Colonic mucosa (tissue), 4 donors: ENCODE data around the gene RPS6KA3. TPM values are rescaled to one million over a fixed set of nuclear protein-coding genes. Genes with fewer than 3 reads are reported as not detected.
"Not testable (repeated sequence)": the region's sequence is repeated elsewhere in the genome, so short reads cannot be mapped to it uniquely, and the experiment has no call there.

ENCODE experiments used
- DNase-seq: peaks from one replicate; pipeline ENCODE4 v3.0.0-alpha.2; 2020
- H3K27ac ChIP-seq: fragments of 200-600 bp; one replicate; pipeline ENCODE4 v1.8.0; 2021
- H3K27me3 ChIP-seq: fragments of 200-600 bp; one replicate; pipeline ENCODE4 v1.8.0; 2021
- H3K36me3 ChIP-seq: fragments of 200-600 bp; one replicate; pipeline ENCODE4 v1.8.0; 2021
- H3K4me1 ChIP-seq: fragments of 200-600 bp; one replicate; pipeline ENCODE4 v1.8.0; 2021; ENCODE audit warnings: mild to moderate bottlenecking
- H3K4me3 ChIP-seq: fragments of 200-600 bp; one replicate; pipeline ENCODE4 v1.8.0; 2021
- H3K9ac ChIP-seq, 2 donors: one replicate each; pipeline ENCODE4 v1.7.0; 2013; ENCODE audit warnings: control low read depth in 2 of 2, low read depth in 2 of 2, low read length in 2 of 2
- H3K9me3 ChIP-seq: fragments of 200-600 bp; one replicate; pipeline ENCODE4 v1.8.0; 2021
- intact Hi-C: fragments of 100-400 bp; cut with DNase I; formaldehyde crosslinking; loops from one replicate; pipeline ENCODE4 v1.14.1; 2022
- total RNA-seq, 2 donors: library from RNA; stranded (reverse); fragmentation: NEBNext Ultra II Directional in 1 of 2; extraction: Animal tissue kit (Norgen Biotek cat#: 25700) in 1 of 2; gene quantifications; one replicate each; pipeline ENCODE4 v1.2.1, GENCODE V29; 2021
- TF ChIP-seq, protein P1 (sequence below): fragments of 200-600 bp; IDR thresholded peaks from one replicate; pipeline ENCODE4 v1.8.0; 2022; ENCODE audit warnings: antibody characterized with exemption, mild to moderate bottlenecking
- donor health status: healthy.
- donor health status: DM: no; HTN: no; CAD: no.
- donor health status: DM: no; HTN: no; CAD: no.

The RPS6KA3 gene
- total RNA-seq, 2 donors from 2014 or later: 77.0 to 110 TPM

DNA sequence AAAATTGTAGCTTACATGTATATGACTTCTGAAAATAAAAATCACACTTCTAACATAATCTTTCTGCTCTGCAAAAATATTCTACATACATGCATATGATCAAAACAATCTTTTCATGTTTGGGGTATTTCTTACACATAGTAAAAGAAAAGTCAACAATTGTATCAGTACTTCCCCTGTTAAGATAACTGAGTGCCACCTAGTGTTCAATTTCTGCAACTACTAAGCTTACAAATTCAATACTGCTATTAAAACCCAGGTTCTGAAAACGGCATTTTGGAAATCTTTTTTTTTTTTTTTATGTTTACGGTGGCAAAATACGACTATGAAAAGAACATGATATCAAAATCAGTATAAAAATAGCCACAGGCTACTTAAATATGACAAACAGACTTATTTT lies 139.3 kb downstream of the RPS6KA3 start:
- not testable (repeated sequence) for H3K36me3 ChIP-seq
- TF ChIP-seq, protein P1, sequence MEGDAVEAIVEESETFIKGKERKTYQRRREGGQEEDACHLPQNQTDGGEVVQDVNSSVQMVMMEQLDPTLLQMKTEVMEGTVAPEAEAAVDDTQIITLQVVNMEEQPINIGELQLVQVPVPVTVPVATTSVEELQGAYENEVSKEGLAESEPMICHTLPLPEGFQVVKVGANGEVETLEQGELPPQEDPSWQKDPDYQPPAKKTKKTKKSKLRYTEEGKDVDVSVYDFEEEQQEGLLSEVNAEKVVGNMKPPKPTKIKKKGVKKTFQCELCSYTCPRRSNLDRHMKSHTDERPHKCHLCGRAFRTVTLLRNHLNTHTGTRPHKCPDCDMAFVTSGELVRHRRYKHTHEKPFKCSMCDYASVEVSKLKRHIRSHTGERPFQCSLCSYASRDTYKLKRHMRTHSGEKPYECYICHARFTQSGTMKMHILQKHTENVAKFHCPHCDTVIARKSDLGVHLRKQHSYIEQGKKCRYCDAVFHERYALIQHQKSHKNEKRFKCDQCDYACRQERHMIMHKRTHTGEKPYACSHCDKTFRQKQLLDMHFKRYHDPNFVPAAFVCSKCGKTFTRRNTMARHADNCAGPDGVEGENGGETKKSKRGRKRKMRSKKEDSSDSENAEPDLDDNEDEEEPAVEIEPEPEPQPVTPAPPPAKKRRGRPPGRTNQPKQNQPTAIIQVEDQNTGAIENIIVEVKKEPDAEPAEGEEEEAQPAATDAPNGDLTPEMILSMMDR: peak; percentile 20

DNA sequence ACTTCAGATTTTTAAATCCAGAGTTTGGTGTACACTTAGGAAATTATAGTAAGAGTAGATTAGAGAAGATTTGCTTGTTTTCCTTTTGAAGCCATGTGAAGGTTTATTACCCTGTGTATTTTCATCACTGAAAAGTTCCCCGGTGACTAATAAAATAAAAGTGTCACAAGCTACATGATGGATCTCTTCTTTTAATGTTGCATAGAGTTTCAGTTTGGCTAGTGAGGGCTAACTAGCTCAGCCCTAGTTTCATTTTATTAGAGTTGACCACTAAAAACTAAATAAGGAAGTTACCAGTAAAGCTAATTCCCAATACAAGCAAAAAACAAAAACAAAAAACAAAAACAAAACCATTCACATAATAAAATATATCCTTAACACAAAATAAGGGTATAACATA lies 139.9 kb downstream of the RPS6KA3 start:
- DNase-seq, H3K9ac ChIP-seq, H3K4me1 ChIP-seq, H3K4me3 ChIP-seq, H3K27me3 ChIP-seq, H3K9me3 ChIP-seq, H3K36me3 ChIP-seq, H3K27ac ChIP-seq: not testable (repeated sequence)
- intact Hi-C loops: loop anchor here (10.0 kb wide), 1 partner anchor 222 kb away; no protein-coding TSS in a partner anchor

More for the DNA sequence above, 139.3 kb downstream of the RPS6KA3 start:
- H3K4me3 ChIP-seq, H3K27ac ChIP-seq, DNase-seq, H3K4me1 ChIP-seq, H3K9me3 ChIP-seq, H3K27me3 ChIP-seq, H3K9ac ChIP-seq: not testable (repeated sequence)
- intact Hi-C loops: loop anchor here (10.0 kb wide), 1 partner anchor 223 kb away; no protein-coding TSS in a partner anchor

DNA sequence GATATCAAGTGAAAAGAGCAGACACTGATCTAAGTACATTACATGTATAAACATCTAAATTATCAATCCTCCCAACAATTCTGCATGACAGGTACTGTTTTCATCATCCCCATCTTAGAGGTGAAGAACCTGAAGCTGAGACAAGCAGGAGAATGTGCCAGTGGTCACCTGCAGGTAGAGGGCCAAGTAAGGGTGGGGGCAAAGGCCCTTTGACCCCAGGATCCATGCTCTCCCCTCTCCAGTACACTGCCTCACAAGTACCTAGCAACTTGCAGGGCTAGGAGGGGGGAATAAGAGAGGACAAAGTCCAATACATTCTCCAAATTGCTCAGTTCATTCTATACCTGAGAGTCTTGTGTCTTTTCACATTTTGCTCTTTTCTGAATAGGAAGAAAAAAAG lies 141.7 kb downstream of the RPS6KA3 start:
- no peak overlapping the region for H3K27ac ChIP-seq
- TF ChIP-seq, protein P1: no peak
- no peak for DNase-seq
- no peaks in the 10 kb centered on the region for H3K9me3 ChIP-seq
- intact Hi-C loops: loop anchor here (10.0 kb wide), 1 partner anchor 220 kb away; no protein-coding TSS in a partner anchor
- no peaks in the 10 kb centered on the region for H3K4me1 ChIP-seq
- no peaks in the 10 kb centered on the region for H3K36me3 ChIP-seq
- H3K9ac ChIP-seq: no peak overlapping the region
- H3K4me3 ChIP-seq: no peak overlapping the region
- H3K27me3 ChIP-seq: no peaks in the 10 kb centered on the region

DNA sequence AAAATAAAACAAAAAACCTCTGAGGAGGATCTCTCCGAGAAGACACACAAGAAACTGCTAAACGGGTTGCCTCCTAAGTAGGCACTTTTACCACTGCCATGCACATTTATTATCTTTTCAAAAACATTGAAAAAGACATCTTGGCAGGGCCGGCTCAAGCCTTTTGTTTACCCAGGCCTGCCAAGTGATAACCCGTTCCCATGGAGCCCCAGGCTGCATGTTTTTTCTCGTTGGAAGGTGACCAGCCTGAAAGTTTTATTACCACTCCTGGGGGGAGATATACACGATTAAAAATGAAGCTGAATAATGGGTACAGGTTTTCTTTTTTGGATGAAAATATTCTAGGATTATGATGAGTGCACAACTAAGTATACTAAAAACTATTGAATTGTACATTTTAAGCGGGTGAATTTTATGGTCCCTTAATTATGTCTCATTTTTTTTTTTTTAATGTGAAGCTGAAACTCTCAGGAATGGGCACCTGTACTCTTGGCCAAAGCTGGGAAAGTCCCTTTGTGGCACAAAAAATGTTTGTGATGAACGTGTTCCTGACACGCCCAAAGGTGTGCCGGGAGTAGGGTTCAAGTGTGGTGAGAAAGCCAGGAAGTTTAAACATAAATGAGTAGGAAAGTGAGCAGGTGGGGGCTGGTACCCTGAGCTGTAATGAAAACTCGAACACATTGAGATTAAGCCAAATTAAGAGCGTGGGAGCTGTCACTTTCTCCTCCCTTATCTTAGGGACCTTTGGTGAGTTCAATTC lies 148.5 kb downstream of the RPS6KA3 start:
- peak; percentile 65 for DNase-seq
- TF ChIP-seq, protein P1: no peak
- intact Hi-C loops: no loop called here
- peaks cover 12% of the 10 kb centered on the region for H3K27me3 ChIP-seq
- H3K9ac ChIP-seq: no peak overlapping the region
- H3K4me1 ChIP-seq: peaks cover 4% of the 10 kb centered on the region
- no peaks in the 10 kb centered on the region for H3K9me3 ChIP-seq
- H3K4me3 ChIP-seq: no peak overlapping the region
- no peaks in the 10 kb centered on the region for H3K36me3 ChIP-seq
- H3K27ac ChIP-seq: no peak overlapping the region

DNA sequence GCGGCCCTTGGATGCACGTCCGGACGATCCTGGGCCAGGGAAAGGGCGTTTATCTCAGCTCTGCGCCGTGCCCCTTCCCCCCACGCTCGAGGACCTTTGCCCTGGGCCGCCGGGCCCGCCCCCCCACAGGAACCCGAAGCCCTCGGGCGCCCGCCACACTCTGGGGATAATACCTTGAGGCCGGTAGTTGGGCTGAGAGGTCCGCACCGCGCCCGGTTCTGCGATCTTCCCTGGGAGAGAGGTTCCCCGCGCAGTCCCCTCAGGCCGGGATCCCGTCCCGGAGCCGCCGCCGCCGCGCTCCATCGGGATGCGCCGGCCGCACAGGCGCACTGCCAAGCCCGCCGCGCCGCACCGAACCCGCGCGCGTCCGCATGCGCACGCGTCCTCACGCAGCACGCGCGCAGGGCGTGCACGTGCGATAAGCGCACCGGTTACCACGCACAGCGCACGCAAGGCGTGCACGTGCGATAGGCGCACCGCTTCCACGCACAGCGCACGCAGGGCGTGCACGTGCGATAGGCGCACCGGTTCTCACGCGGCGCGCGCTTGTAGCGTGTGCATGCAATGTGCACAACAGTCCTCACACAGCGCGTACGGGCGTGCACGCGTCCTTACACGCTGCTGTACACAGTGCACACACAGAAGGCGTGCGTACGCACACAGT lies 150.0 kb downstream of the RPS6KA3 start, which contains the start of gene MAP7D2:
TSS of gene MAP7D2 (minus strand) at position 331 of the 664 bp plus-strand sequence. CDS start at position 303, 28 bp downstream.
- peak within 1 kb of the TSS in 1 of 2 donors; percentile 8 for H3K9ac ChIP-seq
- no peaks in the 10 kb centered on the region for H3K36me3 ChIP-seq
- peaks cover 12% of the 10 kb centered on the region for H3K27me3 ChIP-seq
- no peaks in the 10 kb centered on the region for H3K9me3 ChIP-seq
- TF ChIP-seq, protein P1: no peak
- DNase-seq: peak; percentile 24
- peaks cover 4% of the 10 kb centered on the region for H3K4me1 ChIP-seq
- H3K4me3 ChIP-seq: peak within 1 kb of the TSS; percentile 17
- H3K27ac ChIP-seq: no peak within 1 kb of the TSS
- intact Hi-C loops: no loop called here
